Measurements from ENCODE around the gene NUMA1. TPM values are rescaled to one million over a fixed set of nuclear protein-coding genes. Genes with fewer than 3 reads are reported as not detected.

The NUMA1 gene
- polyA plus RNA-seq, 1 donor from 2014 or later = 116 TPM

GRCh38 chr11:72039031-72039855, 41.1 kb downstream of the NUMA1 start:
- Histone ChIP-seq H3K27me3 (ENCODE audit: insufficient read depth, low read depth, low read length) (no peaks in the 10 kb centered on the region), H3K27ac (ENCODE audit: low read length) (peak overlapping the region; percentile 99), H3K4me3 (ENCODE audit: low read length) (peak overlapping the region; percentile 67), H3F3A (ENCODE audit: insufficient read depth, low read length, poor library complexity, severe bottlenecking) (peaks cover 9% of the 10 kb centered on the region), H3K9me2 (ENCODE audit: insufficient read depth, low read length) (no peaks in the 10 kb centered on the region), H3K9ac (ENCODE audit: low read length) (peak overlapping the region; percentile 94), H3K79me2 (replicated peaks; ENCODE audit: insufficient read depth, low read length) (peaks cover 53% of the 10 kb centered on the region), H4K20me1 (ENCODE audit: insufficient read depth) (no peaks in the 10 kb centered on the region), H3K4me2 (ENCODE audit: low read length) (peak overlapping the region; percentile 86), H3K36me3 (ENCODE audit: insufficient read depth, low read length) (no peaks in the 10 kb centered on the region), H2AFZ (ENCODE audit: low read depth, low read length) (no peak overlapping the region), H3K9me3 (ENCODE audit: low read length) (no peaks in the 10 kb centered on the region)
- no peak for TF ChIP-seq POLR2AphosphoS5 (IDR thresholded peaks at IDR 0.05)
- TF ChIP-seq, protein P1, sequence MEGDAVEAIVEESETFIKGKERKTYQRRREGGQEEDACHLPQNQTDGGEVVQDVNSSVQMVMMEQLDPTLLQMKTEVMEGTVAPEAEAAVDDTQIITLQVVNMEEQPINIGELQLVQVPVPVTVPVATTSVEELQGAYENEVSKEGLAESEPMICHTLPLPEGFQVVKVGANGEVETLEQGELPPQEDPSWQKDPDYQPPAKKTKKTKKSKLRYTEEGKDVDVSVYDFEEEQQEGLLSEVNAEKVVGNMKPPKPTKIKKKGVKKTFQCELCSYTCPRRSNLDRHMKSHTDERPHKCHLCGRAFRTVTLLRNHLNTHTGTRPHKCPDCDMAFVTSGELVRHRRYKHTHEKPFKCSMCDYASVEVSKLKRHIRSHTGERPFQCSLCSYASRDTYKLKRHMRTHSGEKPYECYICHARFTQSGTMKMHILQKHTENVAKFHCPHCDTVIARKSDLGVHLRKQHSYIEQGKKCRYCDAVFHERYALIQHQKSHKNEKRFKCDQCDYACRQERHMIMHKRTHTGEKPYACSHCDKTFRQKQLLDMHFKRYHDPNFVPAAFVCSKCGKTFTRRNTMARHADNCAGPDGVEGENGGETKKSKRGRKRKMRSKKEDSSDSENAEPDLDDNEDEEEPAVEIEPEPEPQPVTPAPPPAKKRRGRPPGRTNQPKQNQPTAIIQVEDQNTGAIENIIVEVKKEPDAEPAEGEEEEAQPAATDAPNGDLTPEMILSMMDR (IDR thresholded peaks at IDR 0.05; ENCODE audit: poor library complexity, severe bottlenecking) = no peak
- no peak for TF ChIP-seq RAD21 (conservative IDR thresholded peaks at IDR 0.05)
- no peak for TF ChIP-seq TAF1 (IDR thresholded peaks at IDR 0.05; ENCODE audit: low read depth)
- TF ChIP-seq, protein P2, sequence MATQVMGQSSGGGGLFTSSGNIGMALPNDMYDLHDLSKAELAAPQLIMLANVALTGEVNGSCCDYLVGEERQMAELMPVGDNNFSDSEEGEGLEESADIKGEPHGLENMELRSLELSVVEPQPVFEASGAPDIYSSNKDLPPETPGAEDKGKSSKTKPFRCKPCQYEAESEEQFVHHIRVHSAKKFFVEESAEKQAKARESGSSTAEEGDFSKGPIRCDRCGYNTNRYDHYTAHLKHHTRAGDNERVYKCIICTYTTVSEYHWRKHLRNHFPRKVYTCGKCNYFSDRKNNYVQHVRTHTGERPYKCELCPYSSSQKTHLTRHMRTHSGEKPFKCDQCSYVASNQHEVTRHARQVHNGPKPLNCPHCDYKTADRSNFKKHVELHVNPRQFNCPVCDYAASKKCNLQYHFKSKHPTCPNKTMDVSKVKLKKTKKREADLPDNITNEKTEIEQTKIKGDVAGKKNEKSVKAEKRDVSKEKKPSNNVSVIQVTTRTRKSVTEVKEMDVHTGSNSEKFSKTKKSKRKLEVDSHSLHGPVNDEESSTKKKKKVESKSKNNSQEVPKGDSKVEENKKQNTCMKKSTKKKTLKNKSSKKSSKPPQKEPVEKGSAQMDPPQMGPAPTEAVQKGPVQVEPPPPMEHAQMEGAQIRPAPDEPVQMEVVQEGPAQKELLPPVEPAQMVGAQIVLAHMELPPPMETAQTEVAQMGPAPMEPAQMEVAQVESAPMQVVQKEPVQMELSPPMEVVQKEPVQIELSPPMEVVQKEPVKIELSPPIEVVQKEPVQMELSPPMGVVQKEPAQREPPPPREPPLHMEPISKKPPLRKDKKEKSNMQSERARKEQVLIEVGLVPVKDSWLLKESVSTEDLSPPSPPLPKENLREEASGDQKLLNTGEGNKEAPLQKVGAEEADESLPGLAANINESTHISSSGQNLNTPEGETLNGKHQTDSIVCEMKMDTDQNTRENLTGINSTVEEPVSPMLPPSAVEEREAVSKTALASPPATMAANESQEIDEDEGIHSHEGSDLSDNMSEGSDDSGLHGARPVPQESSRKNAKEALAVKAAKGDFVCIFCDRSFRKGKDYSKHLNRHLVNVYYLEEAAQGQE (IDR thresholded peaks at IDR 0.05; ENCODE audit: borderline replicate concordance) = no peak
- no peak for TF ChIP-seq SMC3 (conservative IDR thresholded peaks at IDR 0.05; ENCODE audit: poor library complexity)
- no peak for TF ChIP-seq EZH2 (IDR thresholded peaks at IDR 0.05; ENCODE audit: borderline replicate concordance, insufficient read depth, low read length, poor library complexity, severe bottlenecking)
- TF ChIP-seq EP300 (conservative IDR thresholded peaks at IDR 0.05; ENCODE audit: poor library complexity, severe bottlenecking) = no peak
- TF ChIP-seq MXI1 (conservative IDR thresholded peaks at IDR 0.05; ENCODE audit: poor library complexity, severe bottlenecking) = no peak

DNA sequence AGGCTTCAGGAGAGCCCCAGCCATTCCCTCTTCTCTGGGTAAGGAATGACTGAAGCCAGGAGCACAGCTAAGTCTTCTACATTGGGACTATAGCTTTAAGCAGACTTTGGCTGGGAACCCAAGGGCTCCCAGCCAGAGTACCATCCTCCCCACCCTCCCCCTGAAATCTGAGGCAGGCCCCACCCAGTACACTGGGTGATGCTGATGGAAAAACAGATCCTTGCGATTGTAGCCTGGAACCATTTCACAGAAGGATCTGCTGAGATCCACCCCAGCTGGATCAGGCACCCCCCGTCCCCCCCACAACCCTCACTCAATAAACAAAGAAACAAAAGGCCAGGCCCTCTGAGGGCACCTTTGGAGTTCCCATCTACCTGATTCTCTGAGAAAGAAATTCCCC, 41.9 kb downstream of the NUMA1 start:
- H2AFZ ChIP-seq (ENCODE audit: low read depth, low read length) = no peak overlapping the region
- H3F3A ChIP-seq (ENCODE audit: insufficient read depth, low read length, poor library complexity, severe bottlenecking) = peaks cover 9% of the 10 kb centered on the region
- H3K27ac ChIP-seq (ENCODE audit: low read length) = peak overlapping the region; percentile 99
- no peaks in the 10 kb centered on the region for H3K9me2 ChIP-seq (ENCODE audit: insufficient read depth, low read length)
- no peak for TF ChIP-seq POLR2AphosphoS5 (IDR thresholded peaks at IDR 0.05)
- no peak for TF ChIP-seq EP300 (conservative IDR thresholded peaks at IDR 0.05; ENCODE audit: poor library complexity, severe bottlenecking)
- no peak for TF ChIP-seq RAD21 (conservative IDR thresholded peaks at IDR 0.05)
- peaks cover 7% of the 10 kb centered on the region for H3K36me3 ChIP-seq (ENCODE audit: insufficient read depth, low read length)
- no peaks in the 10 kb centered on the region for H3K27me3 ChIP-seq (ENCODE audit: insufficient read depth, low read depth, low read length)
- H3K9me3 ChIP-seq (ENCODE audit: low read length) = no peaks in the 10 kb centered on the region
- H3K79me2 ChIP-seq (replicated peaks; ENCODE audit: insufficient read depth, low read length) = peaks cover 59% of the 10 kb centered on the region
- peak overlapping the region; percentile 94 for H3K9ac ChIP-seq (ENCODE audit: low read length)
- H3K4me3 ChIP-seq (ENCODE audit: low read length) = peak overlapping the region; percentile 67
- H3K4me2 ChIP-seq (ENCODE audit: low read length) = peak overlapping the region; percentile 86
- H4K20me1 ChIP-seq (ENCODE audit: insufficient read depth) = no peaks in the 10 kb centered on the region
